Fibroblast of skin of right biceps (primary cell): ENCODE results near the gene RGL1.
"Not testable (repeated sequence)": the region's sequence is repeated elsewhere in the genome, so short reads cannot be mapped to it uniquely, and the experiment has no call there.

Source experiments
- DNase-seq: peaks from one replicate; pipeline ENCODE4 v3.0.0-alpha.2; 2013

The RGL1 gene

DNA sequence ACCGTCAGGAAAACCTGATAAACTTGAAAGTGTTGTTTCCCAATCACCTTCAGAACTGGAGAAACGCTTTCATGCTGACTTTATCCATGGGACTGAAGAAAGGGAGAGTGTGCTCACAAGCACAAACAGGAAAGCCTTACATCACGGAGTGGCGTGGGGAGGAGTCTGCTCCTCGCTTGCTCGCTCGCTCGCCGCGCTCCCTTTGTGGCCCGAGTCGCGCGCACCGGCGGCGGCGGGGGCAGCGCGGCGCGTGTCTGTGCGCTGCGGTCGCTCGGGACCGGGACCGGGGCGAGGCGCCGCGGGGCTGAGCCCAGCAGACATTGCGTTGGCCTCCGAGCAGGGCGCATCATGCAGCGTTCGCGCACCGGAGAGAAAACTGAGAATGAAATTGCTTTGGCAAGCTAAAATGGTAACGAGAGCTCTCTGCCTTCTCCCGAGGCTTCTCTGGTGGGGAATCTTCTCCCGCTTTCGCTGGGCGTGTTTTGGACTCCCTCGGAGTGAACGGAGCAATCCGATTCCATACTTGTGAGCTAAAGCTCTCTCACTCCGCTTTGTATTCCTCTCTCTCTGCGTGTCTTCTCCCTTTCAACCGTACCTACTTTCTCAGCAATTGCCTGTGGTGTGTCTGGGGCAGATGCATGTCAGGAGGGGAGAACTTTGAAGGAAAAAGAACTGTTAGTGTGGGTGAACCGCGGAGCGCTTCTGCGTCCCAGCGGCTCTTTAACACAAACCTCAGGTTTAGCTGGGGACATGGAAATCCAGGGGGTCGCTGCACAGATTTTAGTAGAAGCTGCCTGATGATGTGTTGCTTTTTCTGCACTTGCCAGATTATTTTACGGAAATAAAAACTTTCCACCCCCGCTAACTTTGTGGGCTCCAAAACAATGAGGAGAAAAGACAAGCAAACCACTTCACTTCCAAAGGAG, at the start of gene RGL1:
TSS of gene RGL1 (plus strand) at position 205 of the 926 bp plus-strand sequence. CDS start at position 383, 178 bp downstream.
- DNase-seq = peak; percentile 69

DNA sequence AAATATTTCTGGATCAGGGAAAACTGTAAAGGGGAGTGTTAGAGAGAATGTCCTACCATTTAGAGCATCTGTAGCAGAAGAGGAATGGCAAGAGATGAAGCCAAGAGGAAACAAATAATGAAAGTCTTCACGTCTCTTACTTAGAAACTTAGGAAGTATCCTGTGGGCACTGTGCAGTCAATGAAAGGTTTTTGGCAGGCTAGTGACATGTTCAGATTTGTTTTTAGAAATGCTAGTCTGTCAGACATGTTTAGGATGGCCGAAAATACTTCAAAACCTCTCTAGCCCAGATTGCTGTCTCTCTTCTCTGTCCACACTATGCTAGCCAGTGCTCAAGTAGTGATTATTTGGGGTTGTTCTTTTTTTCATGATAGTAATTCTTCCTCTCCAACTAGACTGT, 48.6 kb upstream of the RGL1 start:
- DNase-seq = no peak

DNA sequence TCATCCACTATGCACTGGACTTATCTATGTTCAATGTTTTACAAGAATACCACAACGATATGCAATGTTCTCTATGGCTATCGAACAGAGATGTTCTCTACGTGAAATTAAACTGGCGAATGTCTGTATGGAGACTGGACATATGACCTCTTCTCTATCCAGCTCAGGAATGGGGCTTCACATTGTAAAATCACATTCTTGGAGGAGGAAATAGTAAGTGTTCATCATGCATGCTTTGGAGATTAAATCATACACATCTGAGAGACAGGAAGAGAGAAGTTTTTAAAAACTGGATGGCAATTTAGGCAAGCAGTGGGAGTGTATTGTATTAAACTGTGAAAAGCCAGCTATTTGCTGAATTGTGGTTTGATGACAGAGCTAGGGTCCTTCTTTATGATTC, 47.9 kb upstream of the RGL1 start:
- peak; percentile 87 for DNase-seq

DNA sequence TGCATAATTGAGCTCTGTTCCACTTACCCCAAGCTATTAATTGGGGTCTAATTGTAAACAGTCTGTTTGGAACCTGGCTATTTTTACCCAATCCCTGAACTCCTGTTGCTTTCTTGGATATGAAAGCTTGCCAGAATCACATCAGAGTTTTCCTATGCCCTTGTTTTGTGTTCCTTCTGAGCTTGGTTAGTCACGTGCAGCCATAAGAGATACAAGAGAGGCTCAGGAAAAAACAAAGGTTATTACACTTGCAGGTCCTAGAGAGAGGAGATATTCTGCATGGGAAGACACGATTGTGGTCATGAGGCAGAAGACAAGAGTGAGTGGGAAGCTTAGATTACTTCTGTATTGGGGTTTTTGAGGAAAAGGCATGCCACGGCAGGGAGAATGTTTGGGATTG, 46.0 kb upstream of the RGL1 start:
- no peak for DNase-seq

DNA sequence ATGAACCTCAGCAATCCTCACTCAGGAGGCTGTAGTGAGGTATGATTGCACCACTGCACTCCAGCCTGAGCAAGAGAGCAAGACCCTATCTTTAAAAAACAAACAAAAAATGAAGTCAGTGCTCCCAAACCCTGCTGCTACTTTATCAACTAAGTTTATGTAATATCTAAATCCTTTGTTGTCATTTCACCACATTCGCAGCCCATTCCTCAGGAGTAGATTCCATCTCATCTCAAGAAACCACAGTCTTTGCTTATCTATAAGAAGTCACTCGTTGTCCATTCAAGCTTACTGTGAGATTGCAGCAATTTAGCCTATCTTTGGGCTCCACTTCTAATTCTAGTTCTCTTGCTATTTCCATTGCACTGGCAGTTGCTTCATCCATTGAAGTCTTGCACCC, 44.3 kb upstream of the RGL1 start:
- DNase-seq = no peak

DNA sequence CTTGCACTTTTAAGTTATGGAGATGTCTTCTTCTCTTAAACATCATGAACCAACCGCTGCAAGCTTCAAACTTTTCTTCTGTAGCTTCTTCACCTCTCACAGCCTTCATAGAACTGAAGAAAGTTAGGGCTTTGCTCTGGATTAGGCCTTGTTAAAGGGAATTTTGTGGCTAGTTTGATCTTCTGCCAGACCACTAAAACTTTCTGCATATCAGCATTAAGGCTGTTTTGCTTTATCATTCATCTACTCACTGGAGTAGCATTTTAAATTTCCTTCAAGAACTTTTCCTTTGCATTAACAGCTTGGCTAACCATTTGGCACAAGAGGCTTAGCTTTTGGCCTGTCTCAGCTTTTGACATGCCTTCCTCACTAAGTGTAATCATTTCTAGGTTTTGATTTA, 43.0 kb upstream of the RGL1 start:
- peak; percentile 72 for DNase-seq

DNA sequence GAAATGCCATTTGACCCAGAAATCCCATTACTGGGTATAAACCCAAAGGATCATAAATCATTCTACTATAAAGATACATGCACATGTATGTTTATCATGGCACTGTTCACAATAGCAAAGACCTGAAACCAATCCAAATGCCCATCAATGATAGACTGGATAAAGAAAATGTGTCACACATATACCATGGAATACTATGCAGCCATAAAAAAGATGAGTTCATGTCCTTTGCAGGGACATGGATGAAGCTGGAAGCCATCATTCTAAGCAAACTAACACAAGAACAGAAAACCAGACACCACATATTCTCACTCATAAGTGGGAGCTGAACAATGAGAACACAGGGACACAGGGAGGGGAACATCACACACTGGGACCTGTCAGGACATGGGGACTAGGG, 42.1 kb upstream of the RGL1 start:
- DNase-seq = not testable (repeated sequence)

DNA sequence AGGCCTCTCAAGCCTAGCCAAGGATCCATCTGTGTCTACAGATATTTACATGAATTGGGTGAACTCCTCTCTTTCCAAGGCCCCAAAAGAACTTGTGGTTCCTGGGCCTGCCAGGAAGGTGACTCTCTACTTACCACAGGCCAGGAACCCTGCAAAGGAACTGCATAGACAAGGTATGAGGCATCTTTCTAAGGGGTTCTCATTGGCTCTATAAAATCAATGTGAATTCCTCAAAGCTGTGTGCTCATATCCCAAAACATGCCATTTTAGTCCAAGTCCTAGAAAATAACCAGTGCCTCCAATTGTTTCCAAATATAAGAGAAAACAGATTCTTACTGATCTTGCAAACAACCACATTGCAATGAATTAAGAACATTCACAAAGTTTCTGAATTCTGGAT, 39.9 kb upstream of the RGL1 start:
- peak; percentile 51 for DNase-seq

DNA sequence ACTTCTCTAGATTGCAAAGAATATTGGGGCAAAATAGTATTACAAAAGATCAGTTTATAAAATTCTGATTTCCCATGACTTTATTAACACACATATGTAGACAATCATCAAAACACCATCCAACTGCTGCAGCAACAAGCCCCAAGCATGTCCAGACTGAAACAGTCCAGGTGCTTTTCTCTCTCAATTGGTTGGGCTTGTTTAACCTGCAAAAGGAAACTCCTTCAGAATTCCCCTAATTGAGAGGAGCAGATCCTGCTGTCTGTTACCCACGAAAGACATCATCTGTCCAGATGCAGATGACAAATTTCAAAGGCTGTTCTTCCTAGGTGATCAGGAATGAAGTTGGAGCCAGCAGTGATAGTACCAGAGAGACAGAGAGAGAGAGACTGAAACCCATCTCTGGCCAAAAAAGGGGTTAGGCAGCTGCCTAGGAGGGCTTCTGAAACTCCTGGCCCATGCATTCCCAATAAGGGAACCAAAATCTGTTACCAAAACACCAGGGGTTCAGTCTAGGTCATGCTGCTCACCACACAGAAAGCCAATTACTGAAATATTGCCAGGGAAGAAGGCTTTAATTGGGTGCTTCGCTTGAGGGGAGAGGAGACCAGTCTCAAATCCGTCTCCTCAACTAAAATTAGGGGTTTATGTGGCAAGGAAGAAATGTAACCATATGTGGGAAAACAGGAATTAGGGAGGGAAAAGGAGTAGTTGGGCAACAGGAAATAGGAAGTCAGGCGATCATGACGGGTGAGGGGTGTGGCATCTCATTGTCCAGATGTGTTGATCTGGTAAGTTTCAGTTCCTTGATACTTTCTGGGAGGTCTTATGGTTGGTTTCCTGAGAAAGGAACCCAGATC, 34.7 kb upstream of the RGL1 start:
- no peak for DNase-seq

DNA sequence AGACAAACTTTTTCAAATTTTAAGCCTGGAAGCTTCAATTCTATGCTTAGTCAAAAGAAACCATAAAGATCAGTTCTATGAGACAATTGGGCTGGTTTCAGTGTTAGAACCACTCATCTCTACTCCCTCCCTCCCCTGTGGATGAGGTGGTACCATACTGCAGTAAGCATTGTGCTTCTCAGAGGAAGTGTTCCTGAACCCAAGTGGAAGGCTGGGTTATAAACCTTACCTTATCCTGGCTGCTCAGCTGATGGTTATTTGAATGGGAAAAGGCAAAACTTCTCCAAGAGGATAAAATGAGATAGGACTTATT, 34.1 kb upstream of the RGL1 start:
- DNase-seq = no peak

DNA sequence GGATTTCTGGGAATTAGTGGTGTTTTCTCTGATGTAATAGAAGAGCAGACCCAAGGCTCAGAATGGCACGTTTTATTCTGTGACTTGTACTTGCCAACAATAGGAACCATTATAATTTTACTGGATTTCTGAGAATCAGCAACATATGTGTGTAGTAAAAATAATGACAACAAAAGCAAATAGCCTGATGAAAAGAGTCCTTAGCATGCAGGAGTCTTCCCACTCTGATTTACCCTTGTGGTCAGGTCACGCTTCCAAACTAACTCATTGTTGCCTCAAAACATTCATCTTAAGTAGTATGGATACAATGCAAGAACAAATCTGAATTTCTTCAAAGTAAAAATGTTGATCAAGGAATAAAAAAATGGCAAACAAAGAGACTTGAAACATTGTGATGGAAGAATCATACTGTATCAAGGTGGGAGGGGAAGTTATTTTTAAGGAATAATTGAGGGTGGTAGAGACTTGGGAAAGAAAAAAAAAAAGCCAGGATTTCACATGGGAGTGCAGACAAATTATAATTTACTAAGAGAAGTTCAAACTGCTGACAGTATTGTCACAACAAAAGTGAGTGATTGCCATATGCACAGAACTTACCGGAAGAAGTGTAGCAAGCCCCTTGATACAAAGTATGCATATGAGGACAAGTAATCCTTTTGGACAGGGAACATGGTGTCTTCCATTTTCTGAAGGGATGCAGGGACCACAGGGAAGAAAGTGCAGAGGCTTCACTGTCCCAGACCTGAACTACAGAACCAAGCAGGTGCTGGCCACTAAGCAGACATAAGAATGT, 31.2 kb upstream of the RGL1 start:
- peak; percentile 14 for DNase-seq

DNA sequence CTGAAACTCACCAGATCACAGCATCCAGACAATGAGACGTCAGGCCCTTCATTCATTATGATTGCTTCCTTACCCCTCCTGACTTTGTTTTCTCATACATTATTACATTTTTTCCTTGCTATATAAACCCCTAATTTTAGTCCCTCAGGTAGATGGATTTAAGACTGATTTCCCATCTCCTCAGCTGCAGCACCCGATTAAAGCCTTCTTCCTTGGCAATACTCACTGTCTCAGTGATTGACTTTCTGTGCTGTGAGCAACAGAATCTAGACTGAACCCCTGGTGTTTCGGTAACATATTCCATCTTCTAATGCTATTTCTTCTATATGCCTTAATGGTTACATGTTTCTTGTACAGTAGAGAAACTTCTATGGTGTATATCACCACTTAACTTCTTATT, 30.0 kb upstream of the RGL1 start:
- no peak for DNase-seq

DNA sequence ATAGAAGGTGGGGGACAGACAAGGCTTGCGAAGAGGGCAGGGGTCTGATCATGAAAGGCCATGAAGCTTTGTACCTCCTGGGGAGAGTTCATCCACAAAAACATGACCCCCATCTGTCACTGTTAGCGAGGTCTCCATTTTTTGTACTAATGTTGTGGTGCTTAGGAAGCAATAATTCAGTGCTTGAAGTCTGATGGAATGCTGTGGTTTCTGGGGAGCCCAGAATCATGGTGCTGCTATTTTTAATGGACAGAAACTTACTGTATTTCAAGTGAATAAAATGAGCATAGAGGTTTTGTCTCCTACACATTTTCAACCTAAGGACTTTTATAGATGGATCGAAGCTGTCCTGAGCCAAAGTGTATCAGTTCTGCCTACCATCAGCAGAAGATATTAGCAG, 28.2 kb upstream of the RGL1 start:
- peak; percentile 74 for DNase-seq

DNA sequence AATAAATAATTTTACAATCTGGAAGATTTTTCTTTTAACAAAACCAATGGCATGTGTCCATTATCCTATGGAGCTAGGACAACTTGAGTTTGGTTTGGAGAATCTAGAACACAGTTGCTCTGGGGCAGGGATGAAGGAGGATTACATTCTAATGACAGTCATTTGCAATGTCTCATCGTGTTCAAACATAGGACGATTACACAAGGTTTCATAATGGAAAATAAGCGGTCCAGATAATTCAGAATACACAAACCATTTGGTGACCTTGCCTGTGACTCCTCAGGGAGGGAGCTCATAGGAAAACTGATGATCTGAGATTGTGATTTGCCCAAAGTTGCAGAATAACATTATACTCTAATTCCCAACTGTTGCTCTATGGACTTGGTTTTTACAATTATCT, 27.6 kb upstream of the RGL1 start:
- DNase-seq = peak; percentile 11

DNA sequence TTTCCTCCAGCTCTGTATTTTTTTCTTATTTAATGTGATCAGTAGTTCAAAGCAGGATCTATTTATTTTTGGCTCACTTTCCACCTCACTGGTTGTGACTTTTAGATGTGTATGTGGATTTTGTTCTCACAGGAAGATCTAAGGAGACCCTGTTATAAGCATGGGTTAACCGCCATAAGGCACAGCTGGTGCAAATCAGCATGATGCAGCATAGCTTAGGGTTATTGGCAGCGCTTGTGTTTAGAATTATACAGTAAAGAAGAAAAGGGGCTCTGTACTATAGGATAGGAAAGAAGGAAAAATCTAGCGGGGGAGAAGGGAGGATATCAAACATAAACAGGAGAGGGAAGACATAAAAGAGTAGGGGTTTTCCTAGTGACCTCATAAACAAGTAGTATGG, 26.9 kb upstream of the RGL1 start:
- DNase-seq = no peak

DNA sequence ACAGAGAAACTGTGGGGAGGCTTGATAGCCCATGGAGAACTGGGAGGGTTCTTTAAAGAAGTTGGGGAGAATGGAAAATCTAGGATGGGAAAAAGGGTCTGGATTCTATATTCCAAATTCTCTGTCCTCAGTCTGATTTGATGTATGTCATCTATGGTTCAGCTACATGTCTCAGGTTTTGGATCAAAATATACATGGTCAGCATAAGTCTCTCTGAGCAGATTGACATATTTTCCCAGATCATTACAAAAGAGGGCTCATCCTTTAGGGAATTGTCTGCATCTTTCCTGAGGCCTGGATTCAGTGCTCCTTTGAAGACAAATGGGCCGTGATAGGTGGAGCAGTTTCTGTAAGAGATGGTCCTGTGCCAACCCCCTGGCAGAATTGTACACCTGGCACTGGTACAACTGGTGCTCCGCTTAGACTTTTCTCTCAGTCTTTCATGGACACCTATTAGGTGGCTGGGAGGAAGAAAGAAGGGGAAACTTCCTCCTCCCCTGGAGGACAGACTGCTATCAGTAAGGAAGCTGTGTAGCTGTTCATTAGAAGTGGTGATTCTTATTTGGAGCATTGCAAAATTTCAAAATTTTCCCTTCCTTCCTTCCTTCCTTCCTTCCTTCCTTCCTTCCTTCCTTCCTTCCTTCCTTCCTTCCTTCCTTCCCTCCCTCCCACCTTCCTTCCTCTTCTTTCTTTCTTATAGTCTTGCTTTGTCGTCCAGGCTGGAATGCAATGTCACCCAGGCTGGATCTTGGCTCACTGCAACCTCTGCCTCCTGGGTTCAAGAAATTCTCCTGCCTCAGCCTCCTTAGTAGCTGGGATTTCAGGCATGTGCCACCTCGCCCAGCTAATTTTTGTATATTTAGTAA, 26.1 kb upstream of the RGL1 start:
- DNase-seq = no peak

DNA sequence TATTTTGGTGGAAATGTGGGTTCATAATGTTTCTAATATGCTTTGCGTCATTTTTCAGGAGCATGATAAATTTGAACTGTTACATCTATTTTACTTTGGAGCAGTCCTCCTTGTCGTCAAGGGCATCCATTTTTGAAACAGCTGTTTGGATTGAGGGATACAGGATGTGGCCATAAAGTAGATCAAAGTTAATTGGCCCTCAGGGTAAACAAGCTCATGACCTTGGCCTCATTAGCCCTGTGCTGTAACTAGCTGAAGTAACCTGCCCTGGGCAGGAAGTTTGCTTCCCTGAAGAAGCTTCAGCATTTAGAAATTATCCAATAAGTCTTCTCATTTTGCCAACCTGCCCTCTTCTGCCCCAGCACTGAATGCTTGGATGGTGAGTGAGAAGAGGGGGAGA, 24.8 kb upstream of the RGL1 start:
- DNase-seq = no peak

DNA sequence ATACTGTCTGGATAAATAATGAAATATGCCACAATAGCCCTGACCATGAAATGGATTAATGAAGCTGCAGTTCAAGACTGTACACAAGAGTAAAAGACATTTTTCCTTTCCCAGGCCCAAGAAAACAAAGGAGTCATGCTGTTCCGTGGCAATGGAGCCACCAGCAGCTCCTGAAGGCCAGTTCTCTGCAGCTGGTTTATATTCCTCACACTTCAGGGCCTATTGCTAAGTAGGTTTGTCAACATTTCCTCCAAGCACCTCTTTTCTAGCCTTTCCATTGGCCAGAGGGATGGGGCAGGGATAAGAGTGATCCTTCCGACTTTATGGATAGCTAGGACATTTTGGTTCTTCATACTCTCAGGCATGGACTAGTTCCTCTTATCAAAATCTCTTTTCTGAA, 24.2 kb upstream of the RGL1 start:
- no peak for DNase-seq

DNA sequence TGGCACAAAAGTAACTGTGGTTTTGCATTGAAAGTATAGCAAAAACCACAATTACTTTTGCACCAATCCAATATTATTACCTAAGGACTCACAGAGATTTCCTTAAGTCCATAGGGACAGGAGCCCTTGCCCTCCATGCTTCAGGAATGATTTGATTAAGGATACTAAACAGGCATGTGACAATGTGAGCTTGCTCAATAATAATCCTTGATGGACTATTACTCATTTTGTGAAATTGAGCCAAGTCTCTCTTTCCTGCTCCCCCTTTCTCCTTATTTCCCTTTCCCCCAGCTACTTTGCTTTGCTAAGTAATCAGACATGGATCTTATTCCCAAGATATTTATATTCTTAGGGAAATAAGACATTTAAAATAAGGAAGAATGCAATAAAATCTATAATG, 21.6 kb upstream of the RGL1 start:
- peak; percentile 68 for DNase-seq

DNA sequence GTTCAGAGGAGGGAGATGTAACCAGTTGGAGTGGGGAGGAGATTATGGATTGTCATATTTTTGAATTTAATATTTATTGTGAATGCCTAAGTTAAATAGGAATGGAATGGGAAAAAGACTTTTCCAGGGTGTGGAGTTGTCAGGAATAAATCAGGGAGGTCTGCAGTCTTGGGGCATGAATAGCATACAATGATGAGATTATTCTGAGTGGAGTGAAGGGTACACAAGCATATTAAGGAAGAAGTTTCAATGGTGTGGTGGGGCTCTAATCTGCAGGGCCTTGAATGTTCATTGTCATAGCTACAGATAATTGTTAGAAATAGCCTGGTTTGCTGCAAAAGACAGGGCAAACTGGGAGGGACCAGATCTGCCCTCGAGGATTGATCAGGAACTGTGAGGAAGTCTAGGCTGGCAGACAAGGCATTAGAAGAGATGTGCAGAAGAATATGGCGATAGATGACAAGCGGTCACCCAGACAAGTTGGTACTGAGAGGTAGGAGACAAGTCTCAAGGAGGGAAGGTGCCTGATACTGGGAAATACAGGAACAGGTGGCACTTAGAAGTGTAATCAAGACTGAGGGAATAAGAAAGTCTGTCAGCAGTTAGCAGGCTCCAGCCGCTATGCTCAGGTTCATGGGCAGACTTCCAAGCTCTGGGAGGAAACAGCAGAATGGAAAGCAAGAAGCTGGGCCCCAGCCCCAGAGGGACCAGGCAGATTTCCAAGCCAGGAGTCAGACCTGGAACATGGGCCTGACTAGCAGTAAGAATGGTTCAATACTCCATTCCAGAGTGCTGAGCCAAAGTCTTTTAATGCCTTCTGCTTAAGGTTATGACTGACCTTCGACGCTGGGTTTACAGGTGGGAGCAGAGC, 20.9 kb upstream of the RGL1 start:
- peak; percentile 90 for DNase-seq

DNA sequence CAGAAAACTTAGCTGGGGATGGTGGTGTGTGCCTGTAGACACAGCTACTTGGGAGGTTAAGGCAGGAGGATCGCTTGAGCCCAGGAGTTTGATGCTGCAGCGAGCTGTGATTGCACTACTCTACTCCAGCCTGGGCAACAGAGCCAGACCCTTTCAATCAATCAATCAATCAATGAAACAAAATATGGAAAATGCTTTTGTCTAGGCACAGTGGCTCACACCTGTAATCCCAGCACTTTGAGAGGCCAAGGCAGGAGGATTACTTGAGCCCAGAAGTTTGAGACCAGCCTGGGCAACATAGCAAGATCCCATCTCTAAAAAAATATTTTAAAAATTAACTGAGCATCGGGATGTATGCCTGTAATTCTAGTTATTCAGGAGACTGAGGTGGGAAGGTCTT, 19.0 kb upstream of the RGL1 start:
- not testable (repeated sequence) for DNase-seq
